ENCODE measurements around the gene ATG10. TPM values are rescaled to one million over a fixed set of nuclear protein-coding genes. Genes with fewer than 3 reads are reported as not detected.
"Not testable (repeated sequence)": the region's sequence is repeated elsewhere in the genome, so short reads cannot be mapped to it uniquely, and the experiment has no call there.

ATG10 gene
- total RNA-seq, 1 donor from 2014 or later, result 4.3 TPM

DNA sequence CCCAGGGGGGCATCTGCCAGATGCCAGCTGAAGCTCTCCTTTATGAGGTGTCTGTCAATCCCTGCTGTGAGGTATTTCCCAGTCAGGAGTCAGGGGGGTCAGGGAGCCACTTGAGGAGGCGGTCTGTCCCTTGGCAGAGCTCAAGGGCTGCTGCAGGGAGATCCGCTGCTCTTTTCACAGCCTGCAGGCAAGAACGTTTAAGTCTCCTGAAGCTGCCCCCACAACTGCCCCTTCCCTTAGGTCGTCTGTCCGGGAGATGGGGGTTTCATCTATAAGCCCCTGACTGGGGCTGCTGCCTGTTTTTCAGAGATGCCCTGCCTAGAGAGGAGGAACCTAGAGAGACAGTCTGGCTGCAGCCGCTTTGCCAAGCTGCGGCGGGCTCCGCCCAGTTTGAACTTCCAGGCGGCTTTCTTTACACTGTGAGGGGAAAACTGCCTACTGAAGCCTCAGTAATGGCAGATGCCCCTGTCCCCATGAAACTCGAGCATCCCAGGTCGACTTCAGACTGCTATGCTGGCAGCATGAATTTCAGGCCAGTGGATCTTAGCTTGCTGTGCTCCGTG lies 158.0 kb downstream of the ATG10 start:
- no peak overlapping the region for H3K9ac ChIP-seq (ENCODE audit: low read length)
- no peak overlapping the region for H2AFZ ChIP-seq (ENCODE audit: low read depth, low read length)
- H3K4me1 ChIP-seq (ENCODE audit: insufficient read depth, low read length), result no peaks in the 10 kb centered on the region
- no peak for FAIRE-seq
- H3K27ac ChIP-seq (ENCODE audit: low read depth, low read length), result no peak overlapping the region
- no peak overlapping the region for H3K4me3 Mint-ChIP-seq (ENCODE audit: unreplicated experiment)
- H3K4me2 ChIP-seq (ENCODE audit: low read length), result no peak overlapping the region
- TF ChIP-seq EZH2 (IDR thresholded peaks at IDR 0.05; ENCODE audit: insufficient read depth, low read length), result no peak
- TF ChIP-seq, protein P1, sequence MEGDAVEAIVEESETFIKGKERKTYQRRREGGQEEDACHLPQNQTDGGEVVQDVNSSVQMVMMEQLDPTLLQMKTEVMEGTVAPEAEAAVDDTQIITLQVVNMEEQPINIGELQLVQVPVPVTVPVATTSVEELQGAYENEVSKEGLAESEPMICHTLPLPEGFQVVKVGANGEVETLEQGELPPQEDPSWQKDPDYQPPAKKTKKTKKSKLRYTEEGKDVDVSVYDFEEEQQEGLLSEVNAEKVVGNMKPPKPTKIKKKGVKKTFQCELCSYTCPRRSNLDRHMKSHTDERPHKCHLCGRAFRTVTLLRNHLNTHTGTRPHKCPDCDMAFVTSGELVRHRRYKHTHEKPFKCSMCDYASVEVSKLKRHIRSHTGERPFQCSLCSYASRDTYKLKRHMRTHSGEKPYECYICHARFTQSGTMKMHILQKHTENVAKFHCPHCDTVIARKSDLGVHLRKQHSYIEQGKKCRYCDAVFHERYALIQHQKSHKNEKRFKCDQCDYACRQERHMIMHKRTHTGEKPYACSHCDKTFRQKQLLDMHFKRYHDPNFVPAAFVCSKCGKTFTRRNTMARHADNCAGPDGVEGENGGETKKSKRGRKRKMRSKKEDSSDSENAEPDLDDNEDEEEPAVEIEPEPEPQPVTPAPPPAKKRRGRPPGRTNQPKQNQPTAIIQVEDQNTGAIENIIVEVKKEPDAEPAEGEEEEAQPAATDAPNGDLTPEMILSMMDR (IDR thresholded peaks at IDR 0.05; ENCODE audit: insufficient read depth, low read depth, low read length), result no peak
- peaks cover 15% of the 10 kb centered on the region for H3K9me3 Mint-ChIP-seq (ENCODE audit: unreplicated experiment)
- no peak overlapping the region for H3K4me3 ChIP-seq (ENCODE audit: insufficient read depth, low read depth, low read length)
- H3K27ac Mint-ChIP-seq (ENCODE audit: unreplicated experiment), result no peak overlapping the region
- no peak for DNase-seq (ENCODE audit: low read depth)
- no peaks in the 10 kb centered on the region for H3K27me3 Mint-ChIP-seq (ENCODE audit: low read depth, unreplicated experiment)
- no peaks in the 10 kb centered on the region for H3K4me1 Mint-ChIP-seq (ENCODE audit: low read depth, unreplicated experiment)
- H3K79me2 ChIP-seq (ENCODE audit: insufficient read depth, low read length), result no peaks in the 10 kb centered on the region
- H3K27me3 ChIP-seq (ENCODE audit: insufficient read depth, low read length), result no peaks in the 10 kb centered on the region
- no peaks in the 10 kb centered on the region for H4K20me1 ChIP-seq (ENCODE audit: insufficient read depth, low read length)
- no peaks in the 10 kb centered on the region for H3K36me3 Mint-ChIP-seq (ENCODE audit: low read depth, unreplicated experiment)
- H3K9me3 ChIP-seq (ENCODE audit: insufficient read depth, low read depth, low read length), result no peaks in the 10 kb centered on the region
- H3K36me3 ChIP-seq (ENCODE audit: insufficient read depth, low read length), result no peaks in the 10 kb centered on the region

DNA sequence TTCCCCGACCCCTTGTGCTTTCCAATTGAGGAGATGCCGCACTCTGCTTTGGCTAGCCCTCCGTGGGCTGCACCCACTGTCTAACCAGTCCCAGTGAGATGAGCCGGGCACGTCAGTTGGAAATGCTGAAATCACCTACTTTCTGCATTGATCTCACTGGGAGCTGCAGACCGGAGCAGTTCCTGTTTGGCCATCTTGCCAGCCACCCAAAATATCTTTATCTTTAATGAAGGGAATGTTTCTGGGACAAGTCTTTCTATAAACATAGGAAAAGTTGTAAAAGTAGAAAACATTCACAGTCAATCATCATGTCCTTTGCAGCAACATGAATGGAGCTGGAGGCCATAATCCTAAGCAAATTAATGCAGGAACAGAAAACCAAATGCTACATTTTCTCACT lies 158.8 kb downstream of the ATG10 start:
- Histone ChIP-seq H3K36me3 (ENCODE audit: insufficient read depth, low read length) (no peaks in the 10 kb centered on the region), H3K4me3 (ENCODE audit: insufficient read depth, low read depth, low read length) (no peak overlapping the region), H3K79me2 (ENCODE audit: insufficient read depth, low read length) (no peaks in the 10 kb centered on the region), H3K27me3 (ENCODE audit: insufficient read depth, low read length) (no peaks in the 10 kb centered on the region), H4K20me1 (ENCODE audit: insufficient read depth, low read length) (no peaks in the 10 kb centered on the region), H3K9ac (ENCODE audit: low read length) (no peak overlapping the region), H3K9me3 (ENCODE audit: insufficient read depth, low read depth, low read length) (no peaks in the 10 kb centered on the region), H3K4me2 (ENCODE audit: low read length) (no peak overlapping the region), H3K4me1 (ENCODE audit: insufficient read depth, low read length) (no peaks in the 10 kb centered on the region), H2AFZ (ENCODE audit: low read depth, low read length) (no peak overlapping the region), H3K27ac (ENCODE audit: low read depth, low read length) (no peak overlapping the region)
- TF ChIP-seq, protein P1 (IDR thresholded peaks at IDR 0.05; ENCODE audit: insufficient read depth, low read depth, low read length), result no peak
- TF ChIP-seq EZH2 (IDR thresholded peaks at IDR 0.05; ENCODE audit: insufficient read depth, low read length), result no peak
- Mint-ChIP-seq H3K27me3 (ENCODE audit: low read depth, unreplicated experiment) (no peaks in the 10 kb centered on the region), H3K36me3 (ENCODE audit: low read depth, unreplicated experiment) (no peaks in the 10 kb centered on the region), H3K4me1 (ENCODE audit: low read depth, unreplicated experiment) (no peaks in the 10 kb centered on the region), H3K27ac (ENCODE audit: unreplicated experiment) (no peak overlapping the region), H3K4me3 (ENCODE audit: unreplicated experiment) (no peak overlapping the region), H3K9me3 (ENCODE audit: unreplicated experiment) (peaks cover 15% of the 10 kb centered on the region)
- no peak for FAIRE-seq
- DNase-seq (ENCODE audit: low read depth), result no peak

- H3K4me1 ChIP-seq (ENCODE audit: insufficient read depth, low read length), result no peaks in the 10 kb centered on the region
- Mint-ChIP-seq H3K27me3 (ENCODE audit: low read depth, unreplicated experiment) (no peaks in the 10 kb centered on the region), H3K4me3 (ENCODE audit: unreplicated experiment) (no peak overlapping the region), H3K27ac (ENCODE audit: unreplicated experiment) (no peak overlapping the region), H3K36me3 (ENCODE audit: low read depth, unreplicated experiment) (peaks cover 3% of the 10 kb centered on the region), H3K4me1 (ENCODE audit: low read depth, unreplicated experiment) (no peaks in the 10 kb centered on the region), H3K9me3 (ENCODE audit: unreplicated experiment) (peaks cover 9% of the 10 kb centered on the region)
- no peak overlapping the region for H3K9ac ChIP-seq (ENCODE audit: low read length)
- H3K36me3 ChIP-seq (ENCODE audit: insufficient read depth, low read length), result no peaks in the 10 kb centered on the region
- peaks cover 2% of the 10 kb centered on the region for H3K9me3 ChIP-seq (ENCODE audit: insufficient read depth, low read depth, low read length)
- H3K79me2 ChIP-seq (ENCODE audit: insufficient read depth, low read length), result no peaks in the 10 kb centered on the region
- H3K4me2 ChIP-seq (ENCODE audit: low read length), result no peak overlapping the region
- no peak overlapping the region for H2AFZ ChIP-seq (ENCODE audit: low read depth, low read length)
- no peak for FAIRE-seq
- TF ChIP-seq, protein P1 (IDR thresholded peaks at IDR 0.05; ENCODE audit: insufficient read depth, low read depth, low read length), result no peak
- no peak for TF ChIP-seq EZH2 (IDR thresholded peaks at IDR 0.05; ENCODE audit: insufficient read depth, low read length)
- H3K27me3 ChIP-seq (ENCODE audit: insufficient read depth, low read length), result no peaks in the 10 kb centered on the region
- no peak overlapping the region for H3K27ac ChIP-seq (ENCODE audit: low read depth, low read length)
- no peaks in the 10 kb centered on the region for H4K20me1 ChIP-seq (ENCODE audit: insufficient read depth, low read length)
- no peak overlapping the region for H3K4me3 ChIP-seq (ENCODE audit: insufficient read depth, low read depth, low read length)
- no peak for DNase-seq (ENCODE audit: low read depth)
Observed at GRCh38 chr5:82137205-82137604, 165.4 kb downstream of the ATG10 start.

- not testable (repeated sequence) for H3K4me2 ChIP-seq (ENCODE audit: low read length); H3K9me3 ChIP-seq (ENCODE audit: insufficient read depth, low read depth, low read length); H3K4me1 ChIP-seq (ENCODE audit: insufficient read depth, low read length); H4K20me1 ChIP-seq (ENCODE audit: insufficient read depth, low read length); FAIRE-seq; H3K27ac Mint-ChIP-seq (ENCODE audit: unreplicated experiment); H3K36me3 ChIP-seq (ENCODE audit: insufficient read depth, low read length); H3K27me3 ChIP-seq (ENCODE audit: insufficient read depth, low read length); H3K27ac ChIP-seq (ENCODE audit: low read depth, low read length); H3K4me3 Mint-ChIP-seq (ENCODE audit: unreplicated experiment); H3K9ac ChIP-seq (ENCODE audit: low read length); H3K4me1 Mint-ChIP-seq (ENCODE audit: low read depth, unreplicated experiment); H3K27me3 Mint-ChIP-seq (ENCODE audit: low read depth, unreplicated experiment); DNase-seq (ENCODE audit: low read depth); H3K36me3 Mint-ChIP-seq (ENCODE audit: low read depth, unreplicated experiment); H3K79me2 ChIP-seq (ENCODE audit: insufficient read depth, low read length); H2AFZ ChIP-seq (ENCODE audit: low read depth, low read length); H3K4me3 ChIP-seq (ENCODE audit: insufficient read depth, low read depth, low read length)
- peaks cover 10% of the 10 kb centered on the region for H3K9me3 Mint-ChIP-seq (ENCODE audit: unreplicated experiment)
Observed at GRCh38 chr5:82139837-82140236, 168.0 kb downstream of the ATG10 start.

All from astrocyte (in vitro differentiated cells and primary cell).